Mucosa of descending colon (tissue), 3 donors: Measurements from ENCODE around the gene CDKAL1. TPM values are rescaled to one million over a fixed set of nuclear protein-coding genes. Genes with fewer than 3 reads are reported as not detected.

Experiments used
- ATAC-seq: fragments of 200-7000 bp; cut with Tn5 transposase; one replicate; pipeline ENCODE4 v1.9.1; 2020; ENCODE audit warnings: mild to moderate bottlenecking, moderate library complexity
- DNase-seq, 3 donors: peaks; one replicate each; pipeline ENCODE4 v3.0.0-alpha.2; 2020
- H3K36me3 ChIP-seq: fragments of 200-600 bp; one replicate; pipeline ENCODE4 v1.8.0; 2021; ENCODE audit warnings: low read depth, mild to moderate bottlenecking
- H3K4me1 ChIP-seq: fragments of 200-600 bp; one replicate; pipeline ENCODE4 v1.8.0; 2021; ENCODE audit warnings: low read depth, mild to moderate bottlenecking
- H3K4me3 ChIP-seq: fragments of 200-600 bp; one replicate; pipeline ENCODE4 v1.8.0; 2021; ENCODE audit warnings: mild to moderate bottlenecking
- H3K9me3 ChIP-seq: fragments of 200-600 bp; one replicate; pipeline ENCODE4 v1.8.0; 2021; ENCODE audit warnings: mild to moderate bottlenecking
- intact Hi-C, 2 donors: fragments of 100-400 bp; cut with DNase I in 1 of 2; cut with micrococcal nuclease in 1 of 2; formaldehyde crosslinking; loops; one replicate each; pipeline versions ENCODE4 v1.11.0 to v1.11.1; 2022; cut with DNase I, micrococcal nuclease
- total RNA-seq, 3 donors: library from RNA; stranded (reverse); fragmentation: NEBNext Ultra II Directional in 2 of 3; extraction: Animal tissue kit (Norgen Biotek cat#: 25700) in 2 of 3; gene quantifications; one replicate each; pipeline versions ENCODE4 v1.2.1 to v1.2.4, GENCODE V29; 2021 to 2023
- TF ChIP-seq, protein P1 (sequence below): fragments of 200-600 bp; IDR thresholded peaks from one replicate; pipeline ENCODE4 v1.8.0; 2022; ENCODE audit warnings: antibody characterized with exemption, mild to moderate bottlenecking
- donor health status: DM: no; HTN: no; CAD: no; lungs with moderate emphysema.
- donor health status: DM: no; HTN: no; CAD: no.
- donor health status: DM: no; HTN: yes; CAD: no.

CDKAL1 gene
- total RNA-seq, 3 donors from 2014 or later = 13.4 to 15.5 (median 15.3) TPM

DNA sequence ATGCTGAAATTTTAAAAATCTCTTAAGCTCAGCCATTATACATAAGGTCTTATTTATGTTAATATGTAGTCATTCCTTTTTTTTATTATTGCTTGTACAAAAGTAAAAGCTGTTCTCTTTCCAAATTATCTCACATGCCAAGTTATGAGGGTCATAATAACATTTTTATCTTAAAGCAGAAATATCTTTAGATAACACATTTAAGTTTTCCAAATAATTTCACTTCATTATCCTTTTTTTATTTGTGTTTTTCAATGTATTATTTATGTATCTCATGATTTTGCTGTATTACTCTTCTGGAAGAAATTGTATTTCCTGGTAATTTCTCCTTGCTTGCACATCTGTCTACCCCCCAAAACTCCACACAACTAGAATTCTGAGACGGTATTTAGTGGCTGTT lies 598.2 kb downstream of the CDKAL1 start:
- TF ChIP-seq, protein P1, sequence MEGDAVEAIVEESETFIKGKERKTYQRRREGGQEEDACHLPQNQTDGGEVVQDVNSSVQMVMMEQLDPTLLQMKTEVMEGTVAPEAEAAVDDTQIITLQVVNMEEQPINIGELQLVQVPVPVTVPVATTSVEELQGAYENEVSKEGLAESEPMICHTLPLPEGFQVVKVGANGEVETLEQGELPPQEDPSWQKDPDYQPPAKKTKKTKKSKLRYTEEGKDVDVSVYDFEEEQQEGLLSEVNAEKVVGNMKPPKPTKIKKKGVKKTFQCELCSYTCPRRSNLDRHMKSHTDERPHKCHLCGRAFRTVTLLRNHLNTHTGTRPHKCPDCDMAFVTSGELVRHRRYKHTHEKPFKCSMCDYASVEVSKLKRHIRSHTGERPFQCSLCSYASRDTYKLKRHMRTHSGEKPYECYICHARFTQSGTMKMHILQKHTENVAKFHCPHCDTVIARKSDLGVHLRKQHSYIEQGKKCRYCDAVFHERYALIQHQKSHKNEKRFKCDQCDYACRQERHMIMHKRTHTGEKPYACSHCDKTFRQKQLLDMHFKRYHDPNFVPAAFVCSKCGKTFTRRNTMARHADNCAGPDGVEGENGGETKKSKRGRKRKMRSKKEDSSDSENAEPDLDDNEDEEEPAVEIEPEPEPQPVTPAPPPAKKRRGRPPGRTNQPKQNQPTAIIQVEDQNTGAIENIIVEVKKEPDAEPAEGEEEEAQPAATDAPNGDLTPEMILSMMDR = no peak
- Histone ChIP-seq H3K4me3 (no peak overlapping the region), H3K4me1 (no peaks in the 10 kb centered on the region), H3K9me3 (no peaks in the 10 kb centered on the region), H3K36me3 (no peaks in the 10 kb centered on the region)
- ATAC-seq (no peak), DNase-seq (no peak)
- intact Hi-C loops = no loop called here

DNA sequence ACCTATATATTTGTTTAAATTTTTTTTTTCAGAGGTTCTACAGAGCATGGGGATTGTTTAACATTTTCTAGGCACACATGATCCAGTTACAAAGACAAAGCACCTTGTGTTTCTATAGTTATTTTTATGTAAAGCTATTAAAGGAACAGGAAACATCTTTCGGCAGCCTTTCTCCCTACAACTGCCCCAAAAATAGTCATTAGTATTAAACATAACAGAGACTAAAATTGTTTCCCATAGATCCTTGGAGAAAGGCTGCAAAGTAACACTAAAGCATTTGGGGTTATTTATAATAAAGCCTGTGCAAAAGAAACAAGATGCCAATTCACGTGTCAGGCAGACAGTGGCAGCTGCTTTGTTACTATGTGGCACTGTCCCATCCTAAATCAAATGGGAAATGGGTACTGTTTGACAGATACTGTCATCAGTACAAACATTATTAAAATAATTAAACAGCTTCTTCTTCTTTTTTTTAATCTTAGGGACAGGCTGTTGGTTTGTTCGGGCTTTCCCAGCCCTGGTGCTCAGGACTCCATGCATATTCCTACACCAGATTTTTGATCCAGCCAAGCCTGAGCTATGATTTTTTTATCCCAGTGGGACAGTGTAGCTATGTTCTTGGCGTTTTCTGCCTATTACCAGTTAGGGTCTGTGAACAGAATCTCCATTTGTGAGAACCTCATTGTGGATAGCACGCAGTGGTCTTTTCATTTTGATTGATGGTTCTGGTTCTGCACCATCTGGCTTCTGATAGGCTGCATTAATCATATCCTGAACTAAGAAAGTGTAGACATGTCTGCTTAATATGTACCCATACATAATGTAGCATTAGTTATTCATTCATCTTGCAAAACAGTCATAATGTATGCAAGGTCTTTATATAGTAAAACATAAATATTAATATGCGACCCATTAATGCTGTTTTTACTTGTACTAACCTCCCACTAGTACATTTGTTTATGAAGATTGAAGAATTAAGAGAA lies 598.9 kb downstream of the CDKAL1 start:
- no peak overlapping the region for H3K4me3 ChIP-seq
- no peaks in the 10 kb centered on the region for H3K36me3 ChIP-seq
- intact Hi-C loops = no loop called here
- H3K9me3 ChIP-seq = no peaks in the 10 kb centered on the region
- DNase-seq (no peak), ATAC-seq (no peak)
- TF ChIP-seq, protein P1 = no peak
- H3K4me1 ChIP-seq = no peaks in the 10 kb centered on the region

DNA sequence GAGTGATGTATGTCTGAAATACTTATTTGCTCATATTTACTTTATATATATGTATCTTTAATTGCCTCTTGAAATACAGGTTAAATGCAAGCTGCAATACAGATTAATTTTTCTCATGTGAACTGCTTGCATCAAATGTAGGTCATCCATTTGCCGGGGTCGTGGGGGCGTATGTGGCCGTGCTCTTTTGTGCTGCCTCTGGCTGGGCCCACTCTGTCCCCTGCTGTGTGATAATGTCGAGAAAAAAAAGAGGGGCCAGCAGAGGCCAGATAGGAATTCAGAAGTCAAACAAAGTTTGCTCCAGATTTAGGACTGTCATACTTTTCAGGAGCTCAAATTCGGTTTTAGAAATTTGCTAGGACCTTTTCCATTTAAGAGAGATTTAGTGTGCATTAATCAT lies 599.6 kb downstream of the CDKAL1 start:
- Histone ChIP-seq H3K4me3 (no peak overlapping the region), H3K36me3 (no peaks in the 10 kb centered on the region), H3K4me1 (no peaks in the 10 kb centered on the region), H3K9me3 (no peaks in the 10 kb centered on the region)
- intact Hi-C loops = no loop called here
- ATAC-seq (no peak), DNase-seq (no peak)
- TF ChIP-seq, protein P1 = no peak

DNA sequence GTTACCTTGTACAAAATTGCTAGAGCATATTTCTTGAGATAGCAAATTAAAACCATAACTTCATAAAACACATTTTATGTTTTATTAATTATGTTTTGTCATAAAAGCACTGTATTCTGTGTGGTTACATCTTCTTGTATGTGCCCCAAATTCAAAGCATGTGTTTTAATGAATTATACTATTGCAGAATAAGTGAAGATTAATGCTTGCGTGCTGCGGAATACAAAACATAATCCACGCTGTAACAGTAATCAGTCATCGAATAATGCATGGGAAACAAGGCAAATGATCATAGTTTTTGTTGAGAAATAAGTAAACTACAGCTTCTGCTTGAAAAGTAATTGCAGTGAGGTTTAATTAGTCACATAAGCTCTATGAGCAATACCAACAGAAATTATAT lies 600.1 kb downstream of the CDKAL1 start:
- H3K4me1 ChIP-seq = no peaks in the 10 kb centered on the region
- TF ChIP-seq, protein P1 = no peak
- no peak for DNase-seq
- no peaks in the 10 kb centered on the region for H3K36me3 ChIP-seq
- intact Hi-C loops = no loop called here
- no peak for ATAC-seq
- no peak overlapping the region for H3K4me3 ChIP-seq
- no peaks in the 10 kb centered on the region for H3K9me3 ChIP-seq

DNA sequence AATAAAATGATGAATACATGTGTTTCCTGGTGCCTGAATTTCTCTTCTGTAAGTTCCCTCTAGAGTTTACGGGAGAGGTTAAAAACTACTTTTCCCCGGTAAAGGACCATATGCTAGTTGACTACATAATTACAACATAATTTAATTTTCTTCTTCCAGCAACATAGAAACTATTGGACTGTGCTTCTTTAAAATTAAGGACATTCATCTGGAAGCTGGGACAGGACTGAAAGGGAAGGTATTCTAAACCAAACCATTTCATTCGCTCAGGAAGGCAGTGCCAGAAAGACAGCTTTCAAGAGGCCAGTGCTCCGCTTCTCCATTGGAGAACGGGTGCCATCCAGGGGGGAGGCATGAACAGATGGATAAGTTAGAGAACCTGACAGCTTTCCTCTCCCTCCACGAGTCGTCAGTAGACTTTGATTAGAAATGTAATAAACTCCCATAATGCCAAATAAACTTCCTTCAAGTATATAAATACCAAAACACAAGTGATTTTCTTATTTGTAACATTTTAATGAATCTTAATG lies 601.3 kb downstream of the CDKAL1 start:
- no peaks in the 10 kb centered on the region for H3K4me1 ChIP-seq
- DNase-seq (no peak), ATAC-seq (no peak)
- no peaks in the 10 kb centered on the region for H3K36me3 ChIP-seq
- no peaks in the 10 kb centered on the region for H3K9me3 ChIP-seq
- TF ChIP-seq, protein P1 = no peak
- intact Hi-C loops = no loop called here
- no peak overlapping the region for H3K4me3 ChIP-seq
